H1 (cell line): ENCODE data around the gene ACAP3. TPM values are rescaled to one million over a fixed set of nuclear protein-coding genes. Genes with fewer than 3 reads are reported as not detected.

Experiments used
- CTCF ChIA-PET: fragments of 300-600 bp; sonication (Branson Sonifier 250); formaldehyde crosslinking; loops from one replicate; lab custom pipeline; 2021; ENCODE audit not compliant: partially characterized antibody; lab: Charles Lee
- POLR2A ChIA-PET: fragments of 300-600 bp; sonication (Branson Sonifier 250); formaldehyde crosslinking; loops from one replicate; lab custom pipeline; 2021; ENCODE audit warnings: inconsistent platforms; ENCODE audit not compliant: partially characterized antibody; lab: Charles Lee
- DNase-seq, 2 experiments: peaks; one replicate each; pipeline versions ENCODE4 v3.0.0 to v3.0.0-alpha.2; 2010 to 2022; ENCODE audit warnings: low spot score in 2 of 2, low read depth in 1 of 2, mixed read lengths in 1 of 2
- FAIRE-seq: peaks from 2 replicates; lab custom pipeline; 2011; peaks lifted over from hg19 to GRCh38; lab: Jason Lieb, UNC
- H2AFZ ChIP-seq: 2 replicates; pipeline ENCODE4 v1.8.1; 2012; ENCODE audit warnings: low read length, inconsistent platforms
- H2AK5ac ChIP-seq: 2 replicates; pipeline ENCODE4 v1.6.1; 2013; ENCODE audit warnings: low read depth, low read length
- H2BK120ac ChIP-seq: replicated peaks from 2 replicates; pipeline ENCODE3; 2013; ENCODE audit warnings: low read depth, low read length, inconsistent platforms
- H2BK12ac ChIP-seq: 2 replicates; pipeline ENCODE4 v1.6.1; 2013; ENCODE audit warnings: low read depth, low read length
- H2BK15ac ChIP-seq: 2 replicates; pipeline ENCODE4 v1.6.1; 2013; ENCODE audit warnings: low read length
- H2BK20ac ChIP-seq: 2 replicates; pipeline ENCODE4 v1.6.1; 2013; ENCODE audit warnings: low read length
- H2BK5ac ChIP-seq: 2 replicates; pipeline ENCODE4 v1.6.1; 2013; ENCODE audit warnings: low read depth, low read length
- H3K14ac ChIP-seq: 2 replicates; pipeline ENCODE4 v1.6.1; 2013; ENCODE audit warnings: inconsistent platforms; ENCODE audit not compliant: insufficient read length
- H3K18ac ChIP-seq: 2 replicates; pipeline ENCODE4 v1.6.1; 2013; ENCODE audit warnings: low read length; ENCODE audit errors: extremely low read depth
- H3K23ac ChIP-seq: 2 replicates; pipeline ENCODE4 v1.6.1; 2013; ENCODE audit warnings: inconsistent platforms; ENCODE audit not compliant: insufficient read length
- H3K23me2 ChIP-seq: 2 replicates; pipeline ENCODE4 v1.6.1; 2013; ENCODE audit warnings: low read depth, low read length
- H3K27ac ChIP-seq: 2 replicates; pipeline ENCODE4 v1.6.1; 2011; ENCODE audit warnings: low read depth, low read length, inconsistent platforms
- H3K27me3 ChIP-seq, 4 experiments: replicated peaks in 1 of 4; 1 replicate in 1 of 4; 2 replicates in 3 of 4; pipeline versions ENCODE4 v1.6.1 to v1.8.1; 2011 to 2013; ENCODE audit warnings: low read length in 3 of 4, mild to moderate bottlenecking in 3 of 4, inconsistent platforms in 2 of 4, mixed read lengths in 2 of 4, moderate library complexity in 1 of 4; ENCODE audit not compliant: control insufficient read depth in 3 of 4, insufficient read depth in 3 of 4; ENCODE audit errors: extremely low read depth in 1 of 4
- H3K36me3 ChIP-seq, 4 experiments: 2 replicates each; pipeline versions ENCODE4 v1.6.1 to v1.8.1; 2011 to 2013; ENCODE audit warnings: mild to moderate bottlenecking in 4 of 4, low read length in 3 of 4, moderate library complexity in 2 of 4, control low read depth in 1 of 4, inconsistent platforms in 1 of 4; ENCODE audit not compliant: insufficient read depth in 4 of 4, control insufficient read depth in 2 of 4
- H3K4ac ChIP-seq: replicated peaks from 2 replicates; pipeline ENCODE3; 2013; ENCODE audit warnings: low read length, low read depth, mixed read lengths, inconsistent platforms; ENCODE audit not compliant: insufficient read length
- H3K4me1 ChIP-seq, 4 experiments: replicated peaks in 1 of 4; 1 replicate in 1 of 4; 2 replicates in 3 of 4; pipeline versions ENCODE4 v1.6.1 to v1.8.1; 2011 to 2013; ENCODE audit warnings: low read length in 3 of 4, inconsistent platforms in 2 of 4, mixed read lengths in 1 of 4; ENCODE audit not compliant: insufficient read depth in 4 of 4, control insufficient read depth in 3 of 4
- H3K4me2 ChIP-seq, 2 experiments: 2 replicates each; pipeline versions ENCODE4 v1.6.1 to v1.8.1; 2011 to 2013; ENCODE audit warnings: low read depth in 2 of 2, low read length in 2 of 2, control low read depth in 1 of 2, inconsistent platforms in 1 of 2, mild to moderate bottlenecking in 1 of 2; ENCODE audit not compliant: insufficient read depth in 1 of 2
- H3K4me3 ChIP-seq, 4 experiments: fragments of 200-600, 300-600 bp in 1 of 4; sonication (generic), shearing (Covaris generic), sonication (Bioruptor Twin) in 1 of 4; 2 replicates each; pipeline versions ENCODE4 v1.5.1 to v1.8.1; 2011 to 2016; ENCODE audit warnings: low read length in 4 of 4, low read depth in 3 of 4, control low read depth in 2 of 4, inconsistent platforms in 2 of 4, mild to moderate bottlenecking in 2 of 4, mixed read lengths in 1 of 4, moderate library complexity in 1 of 4; ENCODE audit not compliant: insufficient read depth in 2 of 4; ENCODE audit errors: extremely low read depth in 1 of 4
- H3K56ac ChIP-seq: replicated peaks from 2 replicates; pipeline ENCODE3; 2013; ENCODE audit warnings: low read depth, mild to moderate bottlenecking, mixed read lengths, low read length, inconsistent platforms; ENCODE audit not compliant: insufficient read length
- H3K79me1 ChIP-seq: 2 replicates; pipeline ENCODE4 v1.6.1; 2013; ENCODE audit warnings: low read depth, low read length, control low read depth
- H3K79me2 ChIP-seq, 2 experiments: 2 replicates each; pipeline versions ENCODE4 v1.6.1 to v1.8.1; 2012 to 2013; ENCODE audit warnings: low read length in 2 of 2, mild to moderate bottlenecking in 2 of 2, inconsistent platforms in 1 of 2; ENCODE audit not compliant: insufficient read depth in 2 of 2, control insufficient read depth in 1 of 2
- H3K9ac ChIP-seq, 4 experiments: replicated peaks in 1 of 4; 1 replicate in 1 of 4; 2 replicates in 3 of 4; pipeline versions ENCODE4 v1.6.1 to v1.8.1; 2011 to 2013; ENCODE audit warnings: low read depth in 3 of 4, low read length in 3 of 4, control low read depth in 2 of 4, mild to moderate bottlenecking in 2 of 4, moderate library complexity in 2 of 4, inconsistent platforms in 1 of 4; ENCODE audit errors: extremely low read depth in 1 of 4
- H3K9me3 ChIP-seq, 2 experiments: 2 replicates each; pipeline versions ENCODE4 v1.6.1 to v1.8.1; 2012 to 2013; ENCODE audit warnings: mild to moderate bottlenecking in 2 of 2, moderate library complexity in 2 of 2, control low read depth in 1 of 2, inconsistent platforms in 1 of 2, low read depth in 1 of 2, low read length in 1 of 2, mixed read lengths in 1 of 2; ENCODE audit not compliant: insufficient read depth in 2 of 2
- H4K20me1 ChIP-seq, 2 experiments: replicated peaks in 1 of 2; 2 replicates each; pipeline versions ENCODE3 to v1.8.1; 2011 to 2013; ENCODE audit warnings: inconsistent platforms in 2 of 2, low read length in 2 of 2, mild to moderate bottlenecking in 1 of 2; ENCODE audit not compliant: insufficient read depth in 2 of 2, control insufficient read depth in 1 of 2
- H4K5ac ChIP-seq: 2 replicates; pipeline ENCODE4 v1.6.1; 2013; ENCODE audit warnings: low read length, low read depth, mixed read lengths, inconsistent platforms; ENCODE audit not compliant: insufficient read length
- H4K8ac ChIP-seq: 2 replicates; pipeline ENCODE4 v1.8.0; 2013; ENCODE audit warnings: mild to moderate bottlenecking, moderate library complexity, low read length, inconsistent platforms; ENCODE audit not compliant: insufficient read depth; ENCODE audit errors: extremely low read depth
- H4K91ac ChIP-seq: replicated peaks from 2 replicates; pipeline ENCODE3; 2013; ENCODE audit warnings: low read length, mixed read lengths, inconsistent platforms; ENCODE audit not compliant: insufficient read length
- E2F6 ChIP-seq: IDR thresholded peaks from 2 replicates; pipeline ENCODE4 v1.6.1; 2012; ENCODE audit warnings: inconsistent platforms
- EGR1 ChIP-seq: IDR thresholded peaks from 2 replicates; pipeline ENCODE4 v1.6.1; 2011; ENCODE audit warnings: low read depth, low read length, borderline replicate concordance
- MAX ChIP-seq: IDR thresholded peaks from 2 replicates; pipeline ENCODE4 v1.6.1; 2012; ENCODE audit warnings: inconsistent platforms
- NRF1 ChIP-seq: IDR thresholded peaks from 2 replicates; pipeline ENCODE4 v1.6.1; 2011; ENCODE audit warnings: mild to moderate bottlenecking, low read depth, low read length, improper control_type of control experiment
- PHF8 ChIP-seq: fragments of 200-600 bp; sonication (generic); conservative IDR thresholded peaks from 2 replicates; pipeline ENCODE4 v1.7.1; 2012; ENCODE audit warnings: low read depth, mild to moderate bottlenecking, inconsistent platforms, low read length, moderate library complexity
- RNF2 ChIP-seq: fragments of 200-900, 300-1000 bp; sonication (generic); IDR thresholded peaks from 2 replicates; pipeline ENCODE4 v1.7.1; 2016; ENCODE audit warnings: borderline replicate concordance, low read depth, mild to moderate bottlenecking, antibody characterized with exemption, low read length; ENCODE audit not compliant: poor library complexity, severe bottlenecking; ENCODE audit errors: missing control alignments
- SIX5 ChIP-seq: IDR thresholded peaks from 2 replicates; pipeline ENCODE4 v1.6.1; 2011; ENCODE audit warnings: mild to moderate bottlenecking, low read depth, low read length
- SUZ12 ChIP-seq: fragments of 200-600 bp; sonication (generic); IDR thresholded peaks from 2 replicates; pipeline ENCODE4 v1.6.1; 2012; ENCODE audit warnings: mild to moderate bottlenecking, inconsistent platforms, low read length, moderate library complexity, mixed read lengths
- TAF7 ChIP-seq: optimal IDR thresholded peaks from 2 replicates; pipeline ENCODE3; 2011; ENCODE audit warnings: low read depth, mild to moderate bottlenecking, inconsistent platforms, low read length, moderate library complexity, borderline replicate concordance
- WGBS, 2 experiments: shearing (Covaris generic) in 1 of 2; methylation state at CpG; one replicate each; pipeline versions ENCODE4 v1.1.6 to v1.1.7; 2013 to 2015; ENCODE audit warnings: low lambda C conversion rate in 2 of 2, mixed read lengths in 2 of 2, inconsistent platforms in 1 of 2, low coverage in 1 of 2, missing lambda C conversion rate in 1 of 2; ENCODE audit not compliant: insufficient replicate concordance in 2 of 2, insufficient coverage in 1 of 2, insufficient read length in 1 of 2; ENCODE audit errors: extremely low coverage in 1 of 2, missing lambda C conversion rate in 1 of 2; 5-methylcytosine and 5-hydroxymethylcytosine counted together
- polyA plus RNA-seq, 7 experiments: library from polyadenylated mRNA; depleted of rRNA in 3 of 7; stranded (reverse) in 5 of 7; unstranded in 2 of 7; fragments of >200 nt in 5 of 7; fragments of 200-250 nt in 2 of 7; gene quantifications; 1 replicate in 5 of 7; 2 replicates in 1 of 7; 4 replicates in 1 of 7; pipeline versions ENCODE4 v1.2.1 to v1.2.3, GENCODE V29; 2011 to 2013; ENCODE audit warnings: missing spikeins in 2 of 7, mixed read lengths in 2 of 7
- total RNA-seq: library from RNA; stranded (reverse); fragmentation: NEBNext Ultra II Directional; extraction: Animal tissue kit (Norgen Biotek cat#: 25700); gene quantifications from 2 replicates; pipeline ENCODE4 v1.2.1, GENCODE V29; 2021

ACAP3 gene
- total and polyA plus RNA-seq, 2 of the 8 experiments (the other 6 are each of a cell fraction or from before 2014, with no cell fraction given): 14.8 to 28.3 TPM

- ChIA-PET CTCF (interaction anchor here (1.0 kb wide), 2 partner anchors 10 to 14 kb away, joined by 3 read pairs; no protein-coding TSS in a partner anchor), POLR2A (interaction anchor here (0.8 to 5.1 kb wide), 3 partner anchors 17 to 47 kb away, joined by 3 to 80 read pairs (median 4); partner anchors contain the start of gene AURKAIP1)
- DNase-seq (peak in 1 of 2 experiments; percentile 74), FAIRE-seq (no peak)
- Histone ChIP-seq H3K27me3 (peaks cover 9 to 17% (median 14%) of the 10 kb centered on the region in 4 experiments), H2BK5ac (no peak overlapping the region), H2BK15ac (no peak overlapping the region), H3K4me2 (peak overlapping the region; percentile 69 to 95), H2BK12ac (no peak overlapping the region), H3K23ac (no peak overlapping the region), H3K4me1 (peaks cover 2 to 48% (median 38%) of the 10 kb centered on the region in 4 experiments), H3K18ac (peak overlapping the region; percentile 60), H4K5ac (no peak overlapping the region), H3K9me3 (no peaks in the 10 kb centered on the region), H3K23me2 (peaks cover 16% of the 10 kb centered on the region; the same call in 1 of the 2 replicates), H2AFZ (no peak overlapping the region), H2BK20ac (no peak overlapping the region), H4K8ac (no peak overlapping the region; the same call in 1 of the 2 replicates), H3K14ac (no peak overlapping the region), H4K91ac (no peak overlapping the region), H3K36me3 (no peaks in the 10 kb centered on the region), H3K9ac (no peak overlapping the region), H4K20me1 (peaks cover 0 to 6% of the 10 kb centered on the region in 2 experiments), H3K56ac (no peak overlapping the region), H2AK5ac (no peak overlapping the region), H3K4ac (no peak overlapping the region), H2BK120ac (no peak overlapping the region), H3K27ac (no peak overlapping the region), H3K79me2 (no peaks in the 10 kb centered on the region), H3K79me1 (no peaks in the 10 kb centered on the region), H3K4me3 (peak overlapping the region in 3 of 4 experiments; percentile 23 to 61 (median 26); a peak in 5 of 8 replicates)
- 9% methylated on average over 9 of the region's 52 CpGs; no CpG with 5 or more reads in 1 of the 2 experiments for WGBS, 2 experiments
- TF ChIP-seq EGR1 (no peak), MAX (peak; percentile 66), E2F6 (peak; percentile 68), RNF2 (no peak), PHF8 (no peak), SUZ12 (peak; percentile 20; the same call in 1 of the 2 replicates), NRF1 (no peak), SIX5 (no peak), TAF7 (no peak)
Observed at GRCh38 chr1:1355416-1355815, 47.7 kb upstream of the ACAP3 start.
